K562 (cell line): Measurements from ENCODE around the gene CHSY1. TPM values are rescaled to one million over a fixed set of nuclear protein-coding genes. Genes with fewer than 3 reads are reported as not detected.

ENCODE experiments used
- ATAC-seq: fragments of 200-7000 bp; cut with Tn5 transposase; 3 replicates; pipeline ENCODE4 v1.9.1; 2020; ENCODE audit warnings: moderate library complexity
- BruUV-seq: library from RNA; stranded (reverse); fragments of 400-500 nt; replicated peaks from 2 replicates; lab custom pipeline; 2021; lab: Mats Ljungman, UMichigan
- CTCF ChIA-PET: fragments of 300-600 bp; formaldehyde crosslinking; extraction: SDS; loops from one replicate; lab custom pipeline; 2021; ENCODE audit warnings: low intra/inter-chr PET ratio; lab: Yijun Ruan, JAX
- POLR2A ChIA-PET: fragments of 300-600, 350-650 bp; sonication (Branson Sonifier 250); formaldehyde crosslinking; extraction: SDS; loops from one replicate; lab custom pipeline; 2021; ENCODE audit warnings: antibody characterized with exemption, inconsistent platforms; lab: Yijun Ruan, JAX
- DNase-seq, 4 experiments: peaks; one replicate each; pipeline versions ENCODE4 v3.0.0 to v3.0.0-alpha.2; 2011 to 2018; ENCODE audit warnings: low spot score in 3 of 4, mixed read lengths in 3 of 4; ENCODE audit errors: extremely low read depth in 1 of 4
- FAIRE-seq: peaks from 2 replicates; lab custom pipeline; 2011; peaks lifted over from hg19 to GRCh38; lab: Jason Lieb, UNC
- H2AFZ ChIP-seq: 2 replicates; pipeline ENCODE4 v1.6.0; 2011; ENCODE audit warnings: low read depth, low read length, control low read depth, inconsistent platforms
- H3K27ac ChIP-seq: fragments of 200-600 bp; 3 replicates; pipeline ENCODE4 v1.8.0; 2011; ENCODE audit warnings: low read depth, mild to moderate bottlenecking, control low read depth, inconsistent platforms, low read length, moderate library complexity, mixed read lengths; ENCODE audit errors: extremely low read depth
- H3K27me3 ChIP-seq, 2 experiments: fragments of 300-600 bp in 1 of 2; 2 replicates in 1 of 2; 3 replicates in 1 of 2; pipeline versions ENCODE4 v1.6.0 to v1.8.0; 2011; ENCODE audit warnings: inconsistent platforms in 2 of 2, low read length in 2 of 2, mild to moderate bottlenecking in 1 of 2, mixed read lengths in 1 of 2, moderate library complexity in 1 of 2; ENCODE audit not compliant: control insufficient read depth in 2 of 2, insufficient read depth in 2 of 2
- H3K36me3 ChIP-seq: fragments of 300-600 bp; 3 replicates; pipeline ENCODE4 v1.8.0; 2011; ENCODE audit warnings: mild to moderate bottlenecking, low read length, inconsistent platforms; ENCODE audit not compliant: control insufficient read depth, insufficient read depth
- H3K4me1 ChIP-seq, 2 experiments: fragments of 200-600 bp in 1 of 2; replicated peaks in 1 of 2; 2 replicates in 1 of 2; 3 replicates in 1 of 2; pipeline versions ENCODE4 v1.5.1 to v1.8.0; 2011; ENCODE audit warnings: inconsistent platforms in 2 of 2, low read length in 2 of 2, mild to moderate bottlenecking in 1 of 2, mixed read lengths in 1 of 2, moderate library complexity in 1 of 2; ENCODE audit not compliant: control insufficient read depth in 2 of 2, insufficient read depth in 2 of 2
- H3K4me2 ChIP-seq: 2 replicates; pipeline ENCODE4 v1.6.1; 2011; ENCODE audit warnings: low read length, control low read depth, inconsistent platforms, mixed read lengths; ENCODE audit not compliant: insufficient read depth
- H3K4me3 ChIP-seq: fragments of 200-600 bp; sonication (generic), shearing (Covaris generic); 2 replicates; pipeline ENCODE4 v1.5.1; 2016; ENCODE audit warnings: control low read depth, inconsistent platforms
- H3K79me2 ChIP-seq: fragments of 200-600 bp; 3 replicates; pipeline ENCODE4 v1.8.0; 2011; ENCODE audit warnings: low read length, inconsistent platforms; ENCODE audit not compliant: control insufficient read depth, insufficient read depth
- H3K9ac ChIP-seq, 2 experiments: 2 replicates each; pipeline versions ENCODE4 v1.6.0 to v1.6.1; 2011; ENCODE audit warnings: low read depth in 2 of 2, low read length in 2 of 2, control low read depth in 1 of 2, inconsistent platforms in 1 of 2, mild to moderate bottlenecking in 1 of 2, mixed read lengths in 1 of 2; ENCODE audit not compliant: insufficient read depth in 1 of 2
- H3K9me1 ChIP-seq: one replicate; pipeline ENCODE4 v1.6.0; 2011; ENCODE audit warnings: inconsistent platforms, mild to moderate bottlenecking, low read length, moderate library complexity; ENCODE audit not compliant: control insufficient read depth, insufficient read depth
- H3K9me3 ChIP-seq: replicated peaks from 2 replicates; pipeline ENCODE4 v1.5.1; 2011; ENCODE audit warnings: low read depth, low read length, inconsistent platforms; ENCODE audit not compliant: control insufficient read depth, insufficient read depth
- H4K20me1 ChIP-seq: replicated peaks from 2 replicates; pipeline ENCODE4 v1.6.1; 2011; ENCODE audit warnings: low read length, inconsistent platforms, mixed read lengths; ENCODE audit not compliant: control insufficient read depth, insufficient read depth
- DDX20 ChIP-seq: fragments of 450-650 bp; IDR thresholded peaks from 2 replicates; pipeline ENCODE4 v1.6.1; 2016; ENCODE audit warnings: missing genetic modification characterization, low read depth, mild to moderate bottlenecking, missing compliant biosample characterization, moderate library complexity
- NELFE ChIP-seq: IDR thresholded peaks from 2 replicates; pipeline ENCODE4 v1.6.1; 2011; ENCODE audit warnings: mild to moderate bottlenecking; ENCODE audit not compliant: insufficient read depth, insufficient read length
- TCF7 ChIP-seq: sonication (generic); IDR thresholded peaks from 2 replicates; pipeline ENCODE4 v1.6.1; 2016; ENCODE audit warnings: antibody characterized with exemption, borderline replicate concordance
- WHSC1 ChIP-seq: IDR thresholded peaks from one replicate; pipeline ENCODE4 v1.6.1; 2012; ENCODE audit warnings: low read length, control low read depth, inconsistent platforms
- YBX1 ChIP-seq: fragments of 450-650 bp; IDR thresholded peaks from 2 replicates; pipeline ENCODE4 v1.7.1; 2016; ENCODE audit warnings: mild to moderate bottlenecking
- ZNF175 ChIP-seq: fragments of 200-800 bp; sonication (Bioruptor generic); IDR thresholded peaks from 2 replicates; pipeline ENCODE4 v1.6.1; 2016; ENCODE audit warnings: low read depth, mild to moderate bottlenecking, missing genetic modification characterization, missing compliant biosample characterization
- ZNF184 ChIP-seq: sonication (generic); formaldehyde crosslinking; IDR thresholded peaks from 2 replicates; pipeline ENCODE4 v1.5.0; 2020; ENCODE audit warnings: missing genetic modification reagents
- ZNF717 ChIP-seq: fragments of 250-450 bp; sonication (Bioruptor Pico); IDR thresholded peaks from 2 replicates; pipeline ENCODE4 v1.5.0; 2021
- WGBS: fragments of 100-300 bp; shearing (Covaris generic); methylation state at CpG from one replicate; pipeline ENCODE4 v1.1.6; 2016; ENCODE audit warnings: low coverage, mixed read lengths; ENCODE audit not compliant: insufficient coverage; ENCODE audit errors: missing lambda C conversion rate; 5-methylcytosine and 5-hydroxymethylcytosine counted together
- in situ Hi-C: fragments of 300-500 bp; cut with MboI; formaldehyde crosslinking; loops from 4 replicates; pipeline ENCODE4 v1.15.0; 2018; ENCODE audit warnings: inconsistent platforms, mixed read lengths
- intact Hi-C: fragments of 100-400 bp; cut with micrococcal nuclease; formaldehyde crosslinking; loops from 2 replicates; pipeline ENCODE4 v1.14.2; 2022
- polyA plus RNA-seq, 8 experiments: library from polyadenylated mRNA; depleted of rRNA in 4 of 8; stranded (reverse) in 5 of 8; unstranded in 3 of 8; fragments of >200 nt; fragmentation: Nextera tagmentation in 2 of 8; fragmentation: Illumina TruSeq in 1 of 8; extraction: Ambion mirVana in 2 of 8; extraction: Trizol in 1 of 8; gene quantifications; 2 replicates each; pipeline versions ENCODE4 v1.2.1 to v1.2.3, GENCODE V29; 2011 to 2014; ENCODE audit warnings: inconsistent platforms in 1 of 8, missing spikeins in 1 of 8
- total RNA-seq, 7 experiments: library from RNA; depleted of rRNA in 6 of 7; stranded (reverse); fragments of >200 nt in 6 of 7; fragmentation: Illumina TruSeq in 2 of 7; extraction: Trizol in 2 of 7; gene quantifications; 2 replicates each; pipeline versions ENCODE4 v1.2.1 to v1.2.3, GENCODE V29; 2011 to 2021; ENCODE audit warnings: low replicate concordance in 1 of 7
- TF ChIP-seq, protein P1 (sequence below), 2 experiments: IDR thresholded peaks; 2 replicates each; pipeline ENCODE4 v1.6.1; 2012; ENCODE audit warnings: improper control_type of control experiment in 2 of 2, low read depth in 2 of 2, low read length in 2 of 2, borderline replicate concordance in 1 of 2
- TF ChIP-seq, protein P2 (sequence below): conservative IDR thresholded peaks from 2 replicates; pipeline ENCODE4 v1.6.1; 2011; ENCODE audit warnings: low read depth, mild to moderate bottlenecking, low read length; ENCODE audit not compliant: control insufficient read depth
- TF ChIP-seq, protein P3 (sequence below): fragments of 450-650 bp; formaldehyde crosslinking; IDR thresholded peaks from 2 replicates; pipeline ENCODE4 v1.4.0; 2020; ENCODE audit warnings: mild to moderate bottlenecking, moderate library complexity

Gene CHSY1
- total and polyA plus RNA-seq, 9 of the 15 experiments (the other 6 are each of a cell fraction or from before 2014, with no cell fraction given) = 7.0 to 16.4 (median 13.4) TPM

DNA sequence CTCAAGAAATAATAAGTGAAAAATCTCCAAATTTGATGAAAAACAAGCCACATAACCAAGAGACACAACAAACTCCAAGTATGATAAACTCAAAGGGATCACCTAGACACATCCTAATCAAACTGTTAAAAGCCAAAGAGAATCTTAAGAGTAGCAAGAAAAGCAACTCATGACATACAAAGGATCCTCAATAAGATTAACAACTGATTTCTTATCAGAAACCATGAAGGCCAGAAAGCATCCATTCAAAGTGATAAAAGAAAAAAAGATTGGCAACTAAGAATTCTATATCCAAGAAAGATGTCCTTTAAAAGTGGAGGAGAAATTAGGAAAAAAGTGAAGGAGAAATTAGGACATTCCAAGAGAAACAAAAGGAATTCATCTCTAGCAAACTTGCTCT, 23.5 kb downstream of the CHSY1 start (continued):
- TF ChIP-seq, protein P1, sequence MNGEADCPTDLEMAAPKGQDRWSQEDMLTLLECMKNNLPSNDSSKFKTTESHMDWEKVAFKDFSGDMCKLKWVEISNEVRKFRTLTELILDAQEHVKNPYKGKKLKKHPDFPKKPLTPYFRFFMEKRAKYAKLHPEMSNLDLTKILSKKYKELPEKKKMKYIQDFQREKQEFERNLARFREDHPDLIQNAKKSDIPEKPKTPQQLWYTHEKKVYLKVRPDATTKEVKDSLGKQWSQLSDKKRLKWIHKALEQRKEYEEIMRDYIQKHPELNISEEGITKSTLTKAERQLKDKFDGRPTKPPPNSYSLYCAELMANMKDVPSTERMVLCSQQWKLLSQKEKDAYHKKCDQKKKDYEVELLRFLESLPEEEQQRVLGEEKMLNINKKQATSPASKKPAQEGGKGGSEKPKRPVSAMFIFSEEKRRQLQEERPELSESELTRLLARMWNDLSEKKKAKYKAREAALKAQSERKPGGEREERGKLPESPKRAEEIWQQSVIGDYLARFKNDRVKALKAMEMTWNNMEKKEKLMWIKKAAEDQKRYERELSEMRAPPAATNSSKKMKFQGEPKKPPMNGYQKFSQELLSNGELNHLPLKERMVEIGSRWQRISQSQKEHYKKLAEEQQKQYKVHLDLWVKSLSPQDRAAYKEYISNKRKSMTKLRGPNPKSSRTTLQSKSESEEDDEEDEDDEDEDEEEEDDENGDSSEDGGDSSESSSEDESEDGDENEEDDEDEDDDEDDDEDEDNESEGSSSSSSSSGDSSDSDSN (IDR thresholded peaks at IDR 0.05; ENCODE audit: borderline replicate concordance in 1 of 2, low read depth in 2 of 2, low read length in 2 of 2) = no peak
- no peak for TF ChIP-seq TCF7
- TF ChIP-seq, protein P2, sequence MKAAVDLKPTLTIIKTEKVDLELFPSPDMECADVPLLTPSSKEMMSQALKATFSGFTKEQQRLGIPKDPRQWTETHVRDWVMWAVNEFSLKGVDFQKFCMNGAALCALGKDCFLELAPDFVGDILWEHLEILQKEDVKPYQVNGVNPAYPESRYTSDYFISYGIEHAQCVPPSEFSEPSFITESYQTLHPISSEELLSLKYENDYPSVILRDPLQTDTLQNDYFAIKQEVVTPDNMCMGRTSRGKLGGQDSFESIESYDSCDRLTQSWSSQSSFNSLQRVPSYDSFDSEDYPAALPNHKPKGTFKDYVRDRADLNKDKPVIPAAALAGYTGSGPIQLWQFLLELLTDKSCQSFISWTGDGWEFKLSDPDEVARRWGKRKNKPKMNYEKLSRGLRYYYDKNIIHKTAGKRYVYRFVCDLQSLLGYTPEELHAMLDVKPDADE = no peak

DNA sequence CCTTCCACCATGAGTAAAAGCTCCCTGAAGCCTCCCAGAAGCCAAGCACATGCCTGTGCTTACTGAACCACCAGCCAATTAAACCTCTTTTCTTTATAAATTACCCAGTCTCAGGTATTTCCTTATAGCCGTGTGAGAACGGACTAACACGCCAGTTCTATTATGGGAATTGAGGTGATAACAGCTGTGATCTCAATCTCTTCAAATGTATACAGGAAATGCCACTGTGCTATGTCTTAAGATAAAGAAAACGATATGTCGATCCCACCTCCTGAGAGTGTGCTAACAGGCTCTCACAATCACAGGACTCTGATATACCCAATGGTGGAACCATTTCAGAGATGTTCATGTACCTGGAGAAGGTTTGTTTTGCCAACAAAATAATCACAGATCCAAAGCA, 26.2 kb downstream of the CHSY1 start:
- H3K9me3 ChIP-seq = no peaks in the 10 kb centered on the region; the same call in 1 of the 2 replicates
- no peak for FAIRE-seq
- H3K9me1 ChIP-seq = no peaks in the 10 kb centered on the region
- no peak overlapping the region for H3K4me2 ChIP-seq
- no peak overlapping the region for H3K27ac ChIP-seq
- H3K9ac ChIP-seq = no peak overlapping the region
- TF ChIP-seq DDX20 (tag) = no peak
- TF ChIP-seq YBX1 = no peak
- TF ChIP-seq, protein P3, sequence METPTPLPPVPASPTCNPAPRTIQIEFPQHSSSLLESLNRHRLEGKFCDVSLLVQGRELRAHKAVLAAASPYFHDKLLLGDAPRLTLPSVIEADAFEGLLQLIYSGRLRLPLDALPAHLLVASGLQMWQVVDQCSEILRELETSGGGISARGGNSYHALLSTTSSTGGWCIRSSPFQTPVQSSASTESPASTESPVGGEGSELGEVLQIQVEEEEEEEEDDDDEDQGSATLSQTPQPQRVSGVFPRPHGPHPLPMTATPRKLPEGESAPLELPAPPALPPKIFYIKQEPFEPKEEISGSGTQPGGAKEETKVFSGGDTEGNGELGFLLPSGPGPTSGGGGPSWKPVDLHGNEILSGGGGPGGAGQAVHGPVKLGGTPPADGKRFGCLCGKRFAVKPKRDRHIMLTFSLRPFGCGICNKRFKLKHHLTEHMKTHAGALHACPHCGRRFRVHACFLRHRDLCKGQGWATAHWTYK = no peak
- TF ChIP-seq ZNF717 (CRISPR knock-in tag) = no peak
- TF ChIP-seq ZNF175 (CRISPR knock-in tag) = no peak
- no peak for TF ChIP-seq WHSC1
- no peak for TF ChIP-seq NELFE
- TF ChIP-seq ZNF184 (CRISPR knock-in tag) = no peak
- TF ChIP-seq, all 486 proteins: peak for 0
- Histone ChIP-seq H3K36me3 (no peaks in the 10 kb centered on the region; the same call in 2 of the 3 replicates), H3K79me2 (peaks cover 66% of the 10 kb centered on the region), H3K4me3 (no peak overlapping the region), H4K20me1 (0 out of 2 replicates have a peak, but pooled peaks cover 4% of the 10 kb centered on the region), H3K27me3 (no peaks in the 10 kb centered on the region), H2AFZ (no peak overlapping the region), H3K4me1 (peaks cover 2 to 4% of the 10 kb centered on the region in 2 experiments; a peak in 2 of 5 replicates)
- intact Hi-C loops = no loop called here
- BruUV-seq = no TSS peak
- ChIA-PET CTCF (no interaction called here), POLR2A (no interaction called here)
- in situ Hi-C loops = no loop called here
- 48% methylated on average over 5 of the region's 5 CpGs for WGBS
- no peak for ATAC-seq
- DNase-seq = no peak
